ENCODE data around the gene DOCK8. TPM values are rescaled to one million over a fixed set of nuclear protein-coding genes. Genes with fewer than 3 reads are reported as not detected.

The DOCK8 gene
- total RNA-seq, 2 donors from 2014 or later, result 18.7 to 19.3 TPM

DNA sequence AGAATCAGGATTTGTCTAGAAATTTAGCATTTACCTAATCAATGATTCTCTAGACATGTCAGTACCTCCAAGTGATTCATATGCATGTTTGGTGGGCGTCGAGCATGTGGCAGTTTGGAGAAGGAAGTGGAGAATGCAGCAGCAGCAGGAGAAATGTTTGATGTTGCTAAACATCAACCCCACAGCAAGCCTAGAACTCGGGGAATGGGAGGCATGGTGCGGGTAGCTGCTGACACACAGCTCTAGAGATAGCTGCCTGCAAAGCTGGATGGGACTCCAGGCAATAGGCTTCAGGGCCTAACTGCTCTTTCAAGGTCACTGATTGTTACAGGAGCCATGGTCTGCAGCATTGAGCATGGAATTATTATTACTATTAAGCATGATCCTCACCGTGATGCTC, 137.3 kb downstream of the DOCK8 start:
- Histone ChIP-seq H3K9me3 (no peaks in the 10 kb centered on the region), H3K27me3 (replicated peaks; ENCODE audit: insufficient read depth) (no peaks in the 10 kb centered on the region), H3K36me3 (no peaks in the 10 kb centered on the region), H3K4me1 (ENCODE audit: control insufficient read depth in 1 of 2, low read depth in 2 of 2) (peaks cover 3 to 13% of the 10 kb centered on the region in 2 donors), H3K4me3 (no peak overlapping the region), H3K27ac (no peak overlapping the region)
- DNase-seq (ENCODE audit: low spot score), result no peak
- TF ChIP-seq, protein P1, sequence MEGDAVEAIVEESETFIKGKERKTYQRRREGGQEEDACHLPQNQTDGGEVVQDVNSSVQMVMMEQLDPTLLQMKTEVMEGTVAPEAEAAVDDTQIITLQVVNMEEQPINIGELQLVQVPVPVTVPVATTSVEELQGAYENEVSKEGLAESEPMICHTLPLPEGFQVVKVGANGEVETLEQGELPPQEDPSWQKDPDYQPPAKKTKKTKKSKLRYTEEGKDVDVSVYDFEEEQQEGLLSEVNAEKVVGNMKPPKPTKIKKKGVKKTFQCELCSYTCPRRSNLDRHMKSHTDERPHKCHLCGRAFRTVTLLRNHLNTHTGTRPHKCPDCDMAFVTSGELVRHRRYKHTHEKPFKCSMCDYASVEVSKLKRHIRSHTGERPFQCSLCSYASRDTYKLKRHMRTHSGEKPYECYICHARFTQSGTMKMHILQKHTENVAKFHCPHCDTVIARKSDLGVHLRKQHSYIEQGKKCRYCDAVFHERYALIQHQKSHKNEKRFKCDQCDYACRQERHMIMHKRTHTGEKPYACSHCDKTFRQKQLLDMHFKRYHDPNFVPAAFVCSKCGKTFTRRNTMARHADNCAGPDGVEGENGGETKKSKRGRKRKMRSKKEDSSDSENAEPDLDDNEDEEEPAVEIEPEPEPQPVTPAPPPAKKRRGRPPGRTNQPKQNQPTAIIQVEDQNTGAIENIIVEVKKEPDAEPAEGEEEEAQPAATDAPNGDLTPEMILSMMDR (IDR thresholded peaks at IDR 0.05), result no peak
- no peak for ATAC-seq (ENCODE audit: insufficient number of reproducible peaks, low FRiP score, low read depth)

DNA sequence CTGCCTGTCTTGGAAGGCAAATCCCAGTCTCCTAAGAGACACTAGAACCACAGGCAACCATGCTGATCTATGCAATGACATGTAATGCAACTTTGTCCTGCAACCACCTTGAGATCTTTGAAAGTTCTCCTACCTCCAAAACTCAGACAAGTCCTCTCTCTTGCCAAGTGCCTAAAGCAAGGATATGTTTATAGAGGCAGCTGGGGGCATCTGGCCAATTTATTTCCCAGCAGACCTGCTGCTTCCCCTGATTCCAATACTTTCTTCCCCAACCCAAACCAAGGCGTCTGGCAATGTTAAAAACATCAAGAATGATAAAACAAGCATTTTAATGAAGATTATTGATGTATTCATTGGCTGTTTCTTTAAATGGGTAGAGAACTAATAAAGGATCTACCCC, 138.4 kb downstream of the DOCK8 start:
- Histone ChIP-seq H3K36me3 (no peaks in the 10 kb centered on the region), H3K4me1 (ENCODE audit: control insufficient read depth in 1 of 2, low read depth in 2 of 2) (peaks cover 3 to 13% of the 10 kb centered on the region in 2 donors), H3K4me3 (no peak overlapping the region), H3K27me3 (replicated peaks; ENCODE audit: insufficient read depth) (no peaks in the 10 kb centered on the region), H3K27ac (no peak overlapping the region), H3K9me3 (no peaks in the 10 kb centered on the region)
- DNase-seq (ENCODE audit: low spot score) (no peak), ATAC-seq (ENCODE audit: insufficient number of reproducible peaks, low FRiP score, low read depth) (no peak)
- TF ChIP-seq, protein P1 (IDR thresholded peaks at IDR 0.05), result no peak

DNA sequence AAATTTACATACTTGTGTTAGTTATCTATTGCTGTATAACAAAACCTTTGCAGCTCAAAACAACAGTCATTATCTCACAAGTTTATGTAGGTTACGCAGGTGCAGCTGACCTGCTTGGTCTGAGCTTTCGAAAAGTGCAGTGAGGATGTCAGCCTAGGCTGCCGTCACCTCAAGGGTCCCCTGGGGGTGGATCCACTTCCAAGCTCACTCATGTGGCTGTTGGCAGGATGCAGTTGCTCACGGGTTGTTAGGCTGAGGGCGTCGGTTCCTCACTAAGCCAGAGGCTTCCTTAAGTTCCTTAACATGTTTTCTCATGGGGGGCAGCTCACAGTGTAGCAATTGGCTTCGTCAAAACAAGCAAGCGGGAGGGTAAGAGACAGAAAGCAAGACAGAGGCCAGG, 139.8 kb downstream of the DOCK8 start:
- TF ChIP-seq, protein P1 (IDR thresholded peaks at IDR 0.05), result no peak
- DNase-seq (ENCODE audit: low spot score) (no peak), ATAC-seq (ENCODE audit: insufficient number of reproducible peaks, low FRiP score, low read depth) (no peak)
- H3K27ac ChIP-seq, result no peak overlapping the region
- no peak overlapping the region for H3K4me3 ChIP-seq
- H3K4me1 ChIP-seq (ENCODE audit: control insufficient read depth in 1 of 2, low read depth in 2 of 2), result peaks cover 3 to 13% of the 10 kb centered on the region in 2 donors
- H3K27me3 ChIP-seq (replicated peaks; ENCODE audit: insufficient read depth), result no peaks in the 10 kb centered on the region
- no peaks in the 10 kb centered on the region for H3K36me3 ChIP-seq
- no peaks in the 10 kb centered on the region for H3K9me3 ChIP-seq

DNA sequence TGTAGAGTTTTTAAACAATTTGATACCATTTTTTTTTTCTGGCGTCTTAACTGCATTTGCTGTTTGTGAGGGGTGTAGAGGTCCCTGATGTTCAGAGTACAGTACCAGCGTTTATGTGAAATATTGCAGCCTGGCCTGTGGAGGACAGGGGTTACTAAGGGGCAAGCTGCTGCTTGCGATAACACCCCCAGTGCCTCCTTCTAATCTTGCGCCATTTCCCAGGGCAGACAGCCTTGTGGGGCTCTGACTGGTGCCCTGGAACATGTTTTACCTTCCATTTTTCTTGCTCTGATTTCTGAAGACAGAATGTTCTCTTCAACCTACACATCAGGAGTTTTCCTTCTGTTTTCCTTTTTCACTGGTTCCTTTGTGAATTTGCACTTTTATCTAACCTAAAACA, 142.9 kb downstream of the DOCK8 start:
- TF ChIP-seq, protein P1 (IDR thresholded peaks at IDR 0.05), result no peak
- DNase-seq (ENCODE audit: low spot score) (no peak), ATAC-seq (ENCODE audit: insufficient number of reproducible peaks, low FRiP score, low read depth) (no peak)

DNA sequence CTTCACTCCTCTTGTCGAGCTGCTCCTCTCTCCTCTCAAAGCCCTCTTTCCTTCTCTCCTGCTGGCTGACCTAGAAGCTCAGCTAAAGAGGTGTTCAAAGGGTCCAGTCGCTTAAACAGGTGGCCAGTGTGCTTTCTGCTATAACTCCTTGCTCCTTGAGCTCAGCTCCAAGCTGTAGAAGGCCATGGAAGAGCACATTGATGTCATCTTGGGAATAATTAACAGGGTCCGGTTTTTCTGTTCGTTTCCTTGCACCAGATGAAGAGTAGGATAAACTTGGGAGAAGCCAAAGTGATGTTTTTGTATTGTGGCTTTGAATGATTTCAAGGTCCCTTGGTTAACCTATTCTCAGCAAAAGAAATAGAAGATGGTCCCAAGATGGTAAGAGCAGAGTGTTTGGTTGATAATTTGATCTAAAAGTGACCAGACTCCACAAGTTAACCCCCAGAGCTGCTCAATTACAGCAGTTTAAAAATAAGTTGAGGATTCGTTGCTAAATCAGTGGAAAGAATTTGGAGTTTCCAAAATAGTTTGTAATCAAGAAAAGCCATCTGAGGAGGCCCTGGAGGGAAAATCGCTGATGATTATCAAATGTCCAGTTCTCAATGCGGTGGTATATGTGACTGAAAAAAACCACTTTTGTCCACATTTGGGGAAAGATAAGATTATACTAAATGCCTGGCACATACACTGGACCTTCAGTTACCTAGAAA, 148.1 kb downstream of the DOCK8 start:
- DNase-seq (ENCODE audit: low spot score) (no peak), ATAC-seq (ENCODE audit: insufficient number of reproducible peaks, low FRiP score, low read depth) (no peak)
- TF ChIP-seq, protein P1 (IDR thresholded peaks at IDR 0.05), result no peak
- Histone ChIP-seq H3K27ac (no peak overlapping the region), H3K4me1 (ENCODE audit: control insufficient read depth in 1 of 2, low read depth in 2 of 2) (no peaks in the 10 kb centered on the region), H3K9me3 (no peaks in the 10 kb centered on the region), H3K27me3 (replicated peaks; ENCODE audit: insufficient read depth) (no peaks in the 10 kb centered on the region), H3K36me3 (no peaks in the 10 kb centered on the region), H3K4me3 (no peak overlapping the region)

More for the DNA sequence above, 142.9 kb downstream of the DOCK8 start:
- Histone ChIP-seq H3K27ac (no peak overlapping the region), H3K4me3 (no peak overlapping the region), H3K9me3 (no peaks in the 10 kb centered on the region), H3K36me3 (no peaks in the 10 kb centered on the region), H3K4me1 (ENCODE audit: control insufficient read depth in 1 of 2, low read depth in 2 of 2) (peaks cover 3 to 13% of the 10 kb centered on the region in 2 donors), H3K27me3 (replicated peaks; ENCODE audit: insufficient read depth) (no peaks in the 10 kb centered on the region)
